CD4-positive, alpha-beta T cell treated with Interleukin-17A for 1 hour (primary cell): ENCODE data around the gene MSRB3.

Source experiments
- DNase-seq: peaks from one replicate; pipeline ENCODE4 v3.0.0-alpha.2; 2020

MSRB3 gene

GRCh38 chr12:65327207-65328076, 49.0 kb downstream of the MSRB3 start:
- DNase-seq, result no peak

- DNase-seq, result no peak
Measured at GRCh38 chr12:65329721-65330120, 51.2 kb downstream of the MSRB3 start.

DNA sequence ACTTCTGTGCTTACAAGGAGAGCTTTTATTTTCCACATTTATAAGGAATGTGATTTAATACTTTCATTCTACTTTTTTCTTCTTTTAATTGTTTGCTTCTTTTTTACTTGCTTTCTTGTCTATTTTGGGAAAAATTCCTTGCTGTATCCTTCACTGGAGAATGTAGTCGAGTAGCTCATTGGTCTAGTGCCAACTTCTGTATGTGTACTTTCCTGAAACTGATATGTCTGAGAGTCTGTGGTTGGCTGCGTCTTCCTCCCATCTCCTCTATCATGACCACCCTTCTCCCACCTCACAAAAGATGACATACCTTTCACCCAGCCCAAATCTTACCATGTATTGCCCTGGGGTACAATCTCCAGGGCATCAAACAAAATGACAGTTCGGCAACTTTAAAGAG, 51.8 kb downstream of the MSRB3 start:
- no peak for DNase-seq

GRCh38 chr12:65331456-65331855, 53.0 kb downstream of the MSRB3 start:
- DNase-seq, result no peak

DNA sequence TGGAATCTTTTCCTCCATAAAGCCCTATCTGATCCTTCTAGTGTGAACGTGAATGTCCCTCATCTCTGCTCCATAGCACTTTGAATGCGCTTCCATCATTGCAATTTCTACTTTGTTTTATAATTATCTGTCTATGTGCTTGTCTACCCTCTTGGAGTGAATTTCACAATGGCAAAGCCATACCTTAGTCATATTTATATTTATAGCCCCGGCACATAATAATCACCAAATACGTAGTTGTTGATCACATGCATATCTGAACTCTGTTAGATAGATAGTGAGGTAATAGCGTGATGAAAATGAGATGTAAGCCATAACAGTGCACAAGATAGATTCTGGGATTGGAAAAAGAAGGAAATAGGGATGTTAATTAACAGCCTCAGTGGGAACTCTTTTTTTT, 55.2 kb downstream of the MSRB3 start:
- DNase-seq, result no peak

GRCh38 chr12:65334521-65334920, 56.0 kb downstream of the MSRB3 start:
- no peak for DNase-seq

- DNase-seq, result no peak
Measured at GRCh38 chr12:65335021-65335714, 56.7 kb downstream of the MSRB3 start.

- no peak for DNase-seq
Measured at GRCh38 chr12:65335981-65336380, 57.5 kb downstream of the MSRB3 start.

DNA sequence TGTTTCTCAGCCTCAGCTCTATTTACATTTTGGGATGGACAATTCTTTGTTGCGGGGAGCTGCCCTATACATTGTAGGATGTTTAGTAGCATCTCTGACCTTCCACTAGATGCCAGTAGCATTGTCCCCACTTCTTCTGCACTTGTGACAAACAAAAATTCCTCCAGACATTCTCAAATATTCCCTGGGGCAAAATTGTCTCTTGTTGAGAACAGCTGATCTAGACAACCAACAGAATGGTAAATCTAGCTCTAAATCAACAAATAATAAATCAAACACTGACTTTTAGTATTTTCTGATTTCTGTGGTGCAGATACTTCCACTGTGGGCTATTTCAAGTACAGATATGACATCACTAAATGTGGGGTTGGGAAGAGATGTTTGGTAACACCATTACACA, 60.7 kb downstream of the MSRB3 start:
- DNase-seq, result no peak

DNA sequence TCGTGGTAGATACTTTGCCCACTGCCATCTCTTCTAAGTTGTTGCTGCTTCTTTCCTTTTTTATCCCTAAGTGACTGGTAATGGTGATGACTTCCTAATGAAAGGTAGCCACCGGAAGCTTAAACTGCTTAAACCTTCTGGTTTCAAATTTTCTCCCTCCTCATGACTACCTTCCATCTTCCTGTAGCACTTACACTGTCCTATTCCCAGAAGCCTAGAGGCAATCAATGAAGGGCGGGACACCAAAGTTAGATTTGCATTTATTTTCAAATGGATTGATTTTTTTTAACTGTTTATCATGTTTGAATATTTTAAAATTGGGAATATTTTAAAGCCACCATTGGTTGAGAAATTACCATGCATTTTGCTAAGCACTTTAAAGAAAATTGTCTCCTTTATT, 64.7 kb downstream of the MSRB3 start:
- DNase-seq, result no peak

- DNase-seq, result no peak
Measured at GRCh38 chr12:65343801-65344200, 65.3 kb downstream of the MSRB3 start.

GRCh38 chr12:65355461-65355860, 77.0 kb downstream of the MSRB3 start:
- no peak for DNase-seq

DNA sequence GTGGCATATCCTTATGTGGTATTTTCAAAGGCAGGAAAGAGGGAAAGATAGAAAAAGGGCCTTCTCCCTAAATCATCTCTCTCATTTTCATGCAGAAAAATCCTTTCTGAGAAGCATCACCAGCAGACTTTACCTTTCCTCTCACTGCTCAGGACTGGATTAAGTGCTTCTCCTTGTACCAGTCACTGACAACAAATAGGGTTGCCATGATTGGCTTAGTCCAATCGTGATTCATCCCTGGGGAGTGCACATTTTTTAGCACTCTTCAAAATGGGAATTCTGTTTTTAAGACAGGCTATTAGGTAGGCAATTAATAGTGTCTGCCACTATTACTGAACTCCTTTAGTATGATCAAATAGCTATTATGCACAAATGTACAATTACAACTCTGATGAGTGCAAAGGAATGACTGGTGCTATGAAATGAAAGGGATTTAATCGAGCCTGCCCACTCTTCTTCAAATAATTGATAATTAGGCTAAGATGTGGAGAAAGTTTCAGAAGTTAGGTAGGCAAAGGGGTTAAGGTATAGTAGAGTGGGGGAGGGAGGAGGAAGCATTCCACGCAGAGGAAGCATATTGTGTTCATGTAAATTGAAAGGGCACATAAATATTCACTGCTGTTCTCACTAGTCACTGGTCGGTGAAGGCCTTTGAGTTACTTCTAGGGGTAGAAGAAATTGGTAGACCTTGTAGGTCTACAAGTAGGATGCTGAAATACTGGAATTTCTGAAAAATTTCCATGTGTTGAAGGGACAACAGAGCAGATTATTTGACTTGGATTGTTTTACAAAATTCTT, 84.0 kb downstream of the MSRB3 start:
- no peak for DNase-seq

GRCh38 chr12:65364046-65364445, 85.6 kb downstream of the MSRB3 start:
- DNase-seq, result no peak

- DNase-seq, result no peak
Measured at GRCh38 chr12:65367396-65367795, 88.9 kb downstream of the MSRB3 start.

- DNase-seq, result no peak
Measured at GRCh38 chr12:65368055-65368454, 89.6 kb downstream of the MSRB3 start.

GRCh38 chr12:65372574-65372973, 94.1 kb downstream of the MSRB3 start:
- DNase-seq, result no peak

DNA sequence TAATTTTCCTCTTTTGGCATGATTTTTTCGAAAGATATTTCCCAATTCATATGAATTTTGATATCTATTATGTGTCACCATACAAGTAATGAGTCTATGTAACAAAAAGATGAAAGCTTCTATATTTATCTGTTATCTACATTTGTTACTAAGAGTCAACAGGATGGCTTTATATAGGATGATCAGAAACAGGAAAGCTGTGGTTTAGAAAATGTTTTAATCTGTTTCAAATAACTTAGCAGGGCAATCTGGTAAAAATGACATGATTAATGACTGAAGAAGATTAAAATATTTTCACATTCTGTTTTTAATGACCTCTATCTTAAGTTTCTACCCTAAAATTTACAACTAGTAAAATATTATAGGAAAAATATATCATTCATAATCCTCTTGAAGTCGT, 105.8 kb downstream of the MSRB3 start:
- DNase-seq, result no peak

- no peak for DNase-seq
Measured at GRCh38 chr12:65387396-65387795, 108.9 kb downstream of the MSRB3 start.

DNA sequence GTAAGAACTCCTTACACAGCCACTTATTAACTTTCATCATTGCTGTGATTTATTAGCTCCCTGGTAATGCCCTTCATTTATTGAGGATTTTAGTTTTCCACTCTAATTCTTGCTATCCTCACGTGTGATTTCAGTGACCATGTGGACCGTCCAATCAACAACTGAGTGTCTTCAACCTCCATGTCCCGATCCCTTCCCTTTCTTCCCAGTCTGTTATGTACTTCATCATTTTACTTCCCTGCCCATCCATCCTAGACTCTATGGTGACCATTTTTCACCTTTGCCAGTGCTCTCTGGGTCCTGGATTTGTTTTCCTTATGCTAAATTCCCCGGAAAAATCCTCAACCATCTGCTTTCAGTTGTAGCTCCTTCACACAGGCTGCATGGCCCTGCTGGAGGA, 111.0 kb downstream of the MSRB3 start:
- DNase-seq, result no peak

GRCh38 chr12:65391711-65392110, 113.2 kb downstream of the MSRB3 start:
- no peak for DNase-seq

DNA sequence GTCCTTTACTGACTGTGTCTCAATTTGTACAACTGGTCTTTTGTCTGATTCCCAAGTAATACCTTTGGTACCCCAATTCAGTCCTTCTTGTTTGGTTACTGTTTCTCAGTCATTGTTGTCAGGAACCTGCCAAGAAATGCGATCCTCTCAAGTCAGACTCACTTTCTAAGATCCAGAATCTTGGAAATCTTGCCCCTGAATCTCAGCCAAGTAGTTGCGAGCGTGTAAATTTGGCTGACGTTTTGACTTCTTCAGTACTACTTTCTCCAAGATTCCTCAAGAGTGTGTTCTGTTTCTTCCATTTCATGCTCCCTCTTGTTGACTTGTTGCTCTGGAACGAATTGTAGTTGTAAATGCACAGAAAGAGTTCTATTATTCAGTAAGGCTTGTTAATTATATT, 114.0 kb downstream of the MSRB3 start:
- no peak for DNase-seq

GRCh38 chr12:65403188-65403587, 124.7 kb downstream of the MSRB3 start:
- DNase-seq, result no peak
